ENCODE results near the gene PNPLA8.

DNA sequence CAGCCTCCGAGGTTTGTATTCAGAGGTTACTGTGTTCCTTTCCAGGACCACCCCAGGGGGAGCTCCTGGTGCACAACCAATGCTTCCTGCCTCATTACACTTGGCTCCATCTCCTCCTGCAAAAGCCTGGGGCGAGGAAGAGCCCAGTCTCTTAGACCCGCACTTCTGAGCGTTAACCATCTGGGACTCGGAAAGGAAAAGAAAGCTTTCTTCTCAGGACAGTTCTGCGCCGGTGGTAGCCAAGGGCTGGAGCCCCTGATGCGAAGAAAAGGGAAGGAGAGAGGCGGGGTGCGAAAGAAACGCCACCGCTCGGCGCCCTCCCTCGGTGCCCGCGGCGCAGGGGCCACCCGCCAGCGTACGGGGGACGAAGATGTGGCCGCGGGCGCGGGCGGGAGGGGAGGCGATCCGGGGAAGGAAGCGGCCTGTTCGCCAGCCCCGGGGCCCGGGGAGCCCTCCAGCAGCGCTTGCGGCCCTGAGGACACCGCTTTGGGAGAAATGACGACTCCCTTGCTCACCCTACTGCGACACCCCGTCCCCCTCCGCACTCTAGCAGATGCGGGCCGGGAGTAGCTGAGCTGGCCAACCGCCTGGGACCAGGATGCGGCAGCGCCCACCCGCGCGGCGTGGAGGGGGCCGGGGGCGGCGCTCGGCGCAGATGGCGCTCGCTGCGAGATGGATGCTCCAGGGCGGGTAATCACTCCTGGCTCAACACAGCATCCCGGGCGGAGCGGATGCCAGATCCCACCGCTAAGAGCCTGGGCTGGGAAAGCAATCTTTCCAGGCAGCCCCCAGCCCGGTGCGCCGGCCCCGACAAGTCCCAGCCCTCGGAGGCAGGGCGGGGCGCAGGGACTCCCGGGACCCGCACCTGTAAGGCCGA is 71.0 kb downstream of the PNPLA8 start:
- no peak for TF ChIP-seq POLR2A (IDR thresholded peaks at IDR 0.05; ENCODE audit: low read depth, low read length)
- TF ChIP-seq POLR2AphosphoS5 (IDR thresholded peaks at IDR 0.05; ENCODE audit: low read depth, low read length), result no peak
- TF ChIP-seq SPI1 (IDR thresholded peaks at IDR 0.05; ENCODE audit: low read depth, low read length), result no peak
- TF ChIP-seq TAF1 (IDR thresholded peaks at IDR 0.05; ENCODE audit: low read depth, low read length), result no peak
- no peak for TF ChIP-seq POU2F2 (IDR thresholded peaks at IDR 0.05; ENCODE audit: low read depth, low read length)
- TF ChIP-seq PAX5 (IDR thresholded peaks at IDR 0.05; ENCODE audit: insufficient read depth, low read length, severe bottlenecking), result no peak

All from GM12891 (cell line).